ENCODE measurements around the gene TM9SF4.

The TM9SF4 gene

GRCh38 chr20:32186506-32186905, 77.0 kb downstream of the TM9SF4 start:
- TF ChIP-seq TAF1 (IDR thresholded peaks at IDR 0.05; ENCODE audit: borderline replicate concordance, insufficient read depth, low read length) (no peak), POLR2AphosphoS5 (IDR thresholded peaks at IDR 0.05; ENCODE audit: low read depth, low read length) (no peak), SIN3A (IDR thresholded peaks at IDR 0.05; ENCODE audit: borderline replicate concordance, insufficient read depth, low read length) (no peak), FOXP2 (optimal IDR thresholded peaks at IDR 0.05; ENCODE audit: borderline replicate concordance, extremely low read depth, extremely low read length, insufficient read depth) (no peak)
- TF ChIP-seq, protein P1, sequence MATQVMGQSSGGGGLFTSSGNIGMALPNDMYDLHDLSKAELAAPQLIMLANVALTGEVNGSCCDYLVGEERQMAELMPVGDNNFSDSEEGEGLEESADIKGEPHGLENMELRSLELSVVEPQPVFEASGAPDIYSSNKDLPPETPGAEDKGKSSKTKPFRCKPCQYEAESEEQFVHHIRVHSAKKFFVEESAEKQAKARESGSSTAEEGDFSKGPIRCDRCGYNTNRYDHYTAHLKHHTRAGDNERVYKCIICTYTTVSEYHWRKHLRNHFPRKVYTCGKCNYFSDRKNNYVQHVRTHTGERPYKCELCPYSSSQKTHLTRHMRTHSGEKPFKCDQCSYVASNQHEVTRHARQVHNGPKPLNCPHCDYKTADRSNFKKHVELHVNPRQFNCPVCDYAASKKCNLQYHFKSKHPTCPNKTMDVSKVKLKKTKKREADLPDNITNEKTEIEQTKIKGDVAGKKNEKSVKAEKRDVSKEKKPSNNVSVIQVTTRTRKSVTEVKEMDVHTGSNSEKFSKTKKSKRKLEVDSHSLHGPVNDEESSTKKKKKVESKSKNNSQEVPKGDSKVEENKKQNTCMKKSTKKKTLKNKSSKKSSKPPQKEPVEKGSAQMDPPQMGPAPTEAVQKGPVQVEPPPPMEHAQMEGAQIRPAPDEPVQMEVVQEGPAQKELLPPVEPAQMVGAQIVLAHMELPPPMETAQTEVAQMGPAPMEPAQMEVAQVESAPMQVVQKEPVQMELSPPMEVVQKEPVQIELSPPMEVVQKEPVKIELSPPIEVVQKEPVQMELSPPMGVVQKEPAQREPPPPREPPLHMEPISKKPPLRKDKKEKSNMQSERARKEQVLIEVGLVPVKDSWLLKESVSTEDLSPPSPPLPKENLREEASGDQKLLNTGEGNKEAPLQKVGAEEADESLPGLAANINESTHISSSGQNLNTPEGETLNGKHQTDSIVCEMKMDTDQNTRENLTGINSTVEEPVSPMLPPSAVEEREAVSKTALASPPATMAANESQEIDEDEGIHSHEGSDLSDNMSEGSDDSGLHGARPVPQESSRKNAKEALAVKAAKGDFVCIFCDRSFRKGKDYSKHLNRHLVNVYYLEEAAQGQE (IDR thresholded peaks at IDR 0.05; ENCODE audit: insufficient read depth in 1 of 2, low read depth in 2 of 2, low read length in 2 of 2): no peak

GRCh38 chr20:32188376-32189122, 79.0 kb downstream of the TM9SF4 start:
- no peak for TF ChIP-seq SIN3A (IDR thresholded peaks at IDR 0.05; ENCODE audit: borderline replicate concordance, insufficient read depth, low read length)
- TF ChIP-seq, protein P1 (IDR thresholded peaks at IDR 0.05; ENCODE audit: insufficient read depth in 1 of 2, low read depth in 2 of 2, low read length in 2 of 2): no peak
- TF ChIP-seq FOXP2 (optimal IDR thresholded peaks at IDR 0.05; ENCODE audit: borderline replicate concordance, extremely low read depth, extremely low read length, insufficient read depth): no peak
- no peak for TF ChIP-seq POLR2AphosphoS5 (IDR thresholded peaks at IDR 0.05; ENCODE audit: low read depth, low read length)
- TF ChIP-seq TAF1 (IDR thresholded peaks at IDR 0.05; ENCODE audit: borderline replicate concordance, insufficient read depth, low read length): no peak

- TF ChIP-seq TAF1 (IDR thresholded peaks at IDR 0.05; ENCODE audit: borderline replicate concordance, insufficient read depth, low read length): no peak
- TF ChIP-seq, protein P1 (IDR thresholded peaks at IDR 0.05; ENCODE audit: insufficient read depth in 1 of 2, low read depth in 2 of 2, low read length in 2 of 2): no peak
- TF ChIP-seq POLR2AphosphoS5 (IDR thresholded peaks at IDR 0.05; ENCODE audit: low read depth, low read length): no peak
- TF ChIP-seq SIN3A (IDR thresholded peaks at IDR 0.05; ENCODE audit: borderline replicate concordance, insufficient read depth, low read length): no peak
- TF ChIP-seq FOXP2 (optimal IDR thresholded peaks at IDR 0.05; ENCODE audit: borderline replicate concordance, extremely low read depth, extremely low read length, insufficient read depth): no peak
Measured at GRCh38 chr20:32189123-32189410, 79.6 kb downstream of the TM9SF4 start.

DNA sequence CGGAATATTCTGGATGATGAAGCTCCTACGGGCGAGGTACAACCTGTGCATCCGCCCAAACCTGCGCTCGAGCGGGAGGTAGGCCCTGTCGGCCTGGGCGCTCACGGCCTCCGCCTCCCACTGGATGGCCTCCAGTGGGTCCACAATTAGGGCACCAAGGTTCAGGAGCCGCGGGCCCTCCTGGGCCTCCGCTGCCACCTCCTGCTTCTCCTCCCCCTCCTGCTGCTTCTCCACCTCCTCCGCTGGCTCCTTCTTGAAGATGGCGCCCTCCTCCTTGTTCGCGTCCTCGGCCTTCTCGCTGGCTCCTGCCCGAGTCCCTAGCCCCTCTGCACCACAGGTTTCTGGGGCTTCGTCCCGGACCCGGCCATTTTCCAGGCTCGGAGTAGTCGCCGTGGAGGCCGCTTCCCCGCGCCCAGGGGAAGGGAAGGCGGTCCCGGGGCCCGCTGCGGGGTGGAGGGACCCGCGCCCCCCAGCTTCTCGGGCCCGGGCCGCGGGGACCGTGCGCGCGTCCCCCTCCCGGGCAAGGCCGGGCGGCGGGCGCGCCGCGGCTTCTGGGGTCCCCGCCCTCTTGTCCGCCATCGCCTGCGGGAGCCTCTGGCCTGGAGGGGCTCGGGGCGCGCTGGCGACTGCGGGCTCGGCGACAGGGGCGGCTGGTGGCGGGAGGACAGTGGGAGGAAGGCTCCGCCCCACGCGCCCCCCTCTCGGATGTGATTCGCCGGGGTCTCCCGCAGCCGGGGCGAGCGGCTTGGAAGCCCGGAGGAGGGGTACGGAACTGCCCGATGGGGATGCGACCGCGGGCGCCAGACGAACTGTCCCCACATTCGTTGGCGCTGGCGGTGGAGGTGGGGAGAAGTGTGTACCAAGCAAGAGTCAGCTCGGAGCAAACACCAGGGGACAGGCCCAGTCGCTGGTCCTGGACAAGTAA, 80.4 kb downstream of the TM9SF4 start:
- TF ChIP-seq POLR2AphosphoS5 (IDR thresholded peaks at IDR 0.05; ENCODE audit: low read depth, low read length) (no peak), SIN3A (IDR thresholded peaks at IDR 0.05; ENCODE audit: borderline replicate concordance, insufficient read depth, low read length) (no peak), TAF1 (IDR thresholded peaks at IDR 0.05; ENCODE audit: borderline replicate concordance, insufficient read depth, low read length) (no peak), FOXP2 (optimal IDR thresholded peaks at IDR 0.05; ENCODE audit: borderline replicate concordance, extremely low read depth, extremely low read length, insufficient read depth) (no peak)
- TF ChIP-seq, protein P1 (IDR thresholded peaks at IDR 0.05; ENCODE audit: insufficient read depth in 1 of 2, low read depth in 2 of 2, low read length in 2 of 2): no peak

All from PFSK-1 (cell line).